Measurements from ENCODE around the gene CAPS2.

The CAPS2 gene

GRCh38 chr12:75308279-75308678 is 21.8 kb downstream of the CAPS2 start:
- no peak for TF ChIP-seq CTCF (IDR thresholded peaks at IDR 0.05)
- Histone ChIP-seq H3K27ac (no peak overlapping the region), H3K4me3 (no peak overlapping the region)
- DNase-seq (ENCODE audit: low spot score), result no peak

GRCh38 chr12:75305412-75306332 is 24.5 kb downstream of the CAPS2 start:
- H3K4me3 ChIP-seq, result no peak overlapping the region
- TF ChIP-seq CTCF (IDR thresholded peaks at IDR 0.05), result no peak
- H3K27ac ChIP-seq, result no peak overlapping the region
- no peak for DNase-seq (ENCODE audit: low spot score)

- no peak for TF ChIP-seq CTCF (IDR thresholded peaks at IDR 0.05)
- DNase-seq (ENCODE audit: low spot score), result no peak
- Histone ChIP-seq H3K27ac (no peak overlapping the region), H3K4me3 (no peak overlapping the region)
Measured at GRCh38 chr12:75302781-75303180, 27.3 kb downstream of the CAPS2 start.

GRCh38 chr12:75302225-75302624 is 27.9 kb downstream of the CAPS2 start:
- no peak for TF ChIP-seq CTCF (IDR thresholded peaks at IDR 0.05)
- Histone ChIP-seq H3K4me3 (no peak overlapping the region), H3K27ac (no peak overlapping the region)
- DNase-seq (ENCODE audit: low spot score), result no peak

- H3K4me3 ChIP-seq, result no peak overlapping the region
- TF ChIP-seq CTCF (IDR thresholded peaks at IDR 0.05), result no peak
- H3K27ac ChIP-seq, result no peak overlapping the region
- no peak for DNase-seq (ENCODE audit: low spot score)
Measured at GRCh38 chr12:75294797-75295196, 35.3 kb downstream of the CAPS2 start.

- no peak for DNase-seq (ENCODE audit: low spot score)
- TF ChIP-seq CTCF (IDR thresholded peaks at IDR 0.05), result no peak
- Histone ChIP-seq H3K27ac (no peak overlapping the region), H3K4me3 (no peak overlapping the region)
Measured at GRCh38 chr12:75294336-75294735, 35.8 kb downstream of the CAPS2 start.

GRCh38 chr12:75291014-75291413 is 39.1 kb downstream of the CAPS2 start:
- no peak for DNase-seq (ENCODE audit: low spot score)
- H3K4me3 ChIP-seq, result no peak overlapping the region
- TF ChIP-seq CTCF (IDR thresholded peaks at IDR 0.05), result no peak
- H3K27ac ChIP-seq, result no peak overlapping the region
